GM12878 (cell line): Measurements from ENCODE around the gene SEC23IP. TPM values are rescaled to one million over a fixed set of nuclear protein-coding genes. Genes with fewer than 3 reads are reported as not detected.

Experiments used
- ATAC-seq: fragments of 200-7000 bp; cut with Tn5 transposase; 3 replicates; pipeline ENCODE4 v1.9.1; 2020; ENCODE audit warnings: mild to moderate bottlenecking, moderate library complexity
- BruUV-seq: library from RNA; stranded (reverse); fragments of 400-500 nt; replicated peaks from 2 replicates; lab custom pipeline; 2021; lab: Mats Ljungman, UMichigan
- CTCF ChIA-PET: fragments of 300-600 bp; sonication (Branson Sonifier 250); formaldehyde crosslinking; extraction: SDS; loops from one replicate; lab custom pipeline; 2021; ENCODE audit warnings: inconsistent platforms; lab: Yijun Ruan, JAX
- POLR2A ChIA-PET: fragments of 350-600 bp; formaldehyde crosslinking; extraction: SDS; loops from one replicate; lab custom pipeline; 2021; ENCODE audit warnings: inconsistent platforms; lab: Charles Lee
- RAD21 ChIA-PET: fragments of 300-600 bp; sonication (Branson Sonifier 250); formaldehyde crosslinking; loops from one replicate; lab custom pipeline; 2023; ENCODE audit warnings: antibody characterized with exemption; ENCODE audit not compliant: unreplicated experiment; lab: Charles Lee
- SMC1A ChIA-PET: fragments of 300-600 bp; sonication (Branson Sonifier 250); formaldehyde crosslinking; loops from one replicate; lab custom pipeline; 2023; ENCODE audit not compliant: unreplicated experiment, uncharacterized antibody; lab: Charles Lee
- DNase-seq: peaks from one replicate; pipeline ENCODE4 v3.0.0-alpha.2; 2011; ENCODE audit warnings: low read depth, low spot score
- FAIRE-seq: peaks from 3 replicates; lab custom pipeline; 2011; peaks lifted over from hg19 to GRCh38; lab: Jason Lieb, UNC
- H2AFZ ChIP-seq: 2 replicates; pipeline ENCODE4 v1.6.0; 2011; ENCODE audit warnings: low read depth, low read length, control low read depth; ENCODE audit not compliant: control insufficient read depth
- H3K27ac ChIP-seq: 2 replicates; pipeline ENCODE4 v1.5.1; 2011; ENCODE audit warnings: control low read depth; ENCODE audit not compliant: control insufficient read depth, insufficient read depth
- H3K27me3 ChIP-seq, 2 experiments: replicated peaks in 1 of 2; 2 replicates each; pipeline versions ENCODE4 v1.6.0 to v1.6.1; 2011; ENCODE audit warnings: low read length in 1 of 2; ENCODE audit not compliant: control insufficient read depth in 2 of 2, insufficient read depth in 2 of 2
- H3K36me3 ChIP-seq, 2 experiments: 2 replicates each; pipeline ENCODE4 v1.5.1; 2011; ENCODE audit warnings: low read length in 1 of 2; ENCODE audit not compliant: control insufficient read depth in 2 of 2, insufficient read depth in 2 of 2
- H3K4me1 ChIP-seq: 2 replicates; pipeline ENCODE4 v1.6.1; 2011; ENCODE audit warnings: mild to moderate bottlenecking, low read length, moderate library complexity, mixed read lengths; ENCODE audit not compliant: control insufficient read depth, insufficient read depth
- H3K4me2 ChIP-seq: 2 replicates; pipeline ENCODE4 v1.6.0; 2011; ENCODE audit warnings: control low read depth; ENCODE audit not compliant: control insufficient read depth, insufficient read depth
- H3K4me3 ChIP-seq: fragments of 200-600 bp; sonication (generic); 2 replicates; pipeline ENCODE4 v1.5.1; 2016
- H3K79me2 ChIP-seq: 2 replicates; pipeline ENCODE4 v1.6.0; 2011; ENCODE audit warnings: low read length; ENCODE audit not compliant: control insufficient read depth, insufficient read depth
- H3K9ac ChIP-seq: 2 replicates; pipeline ENCODE4 v1.8.0; 2011; ENCODE audit warnings: low read length, control low read depth, mixed read lengths; ENCODE audit not compliant: control insufficient read depth, insufficient read depth
- H3K9me3 ChIP-seq: replicated peaks from 3 replicates; pipeline ENCODE4 v1.5.1; 2011; ENCODE audit warnings: mild to moderate bottlenecking, low read length; ENCODE audit not compliant: control insufficient read depth, insufficient read depth
- H4K20me1 ChIP-seq: 2 replicates; pipeline ENCODE4 v1.6.0; 2011; ENCODE audit not compliant: control insufficient read depth, insufficient read depth
- FOXK2 ChIP-seq: fragments of 450-650 bp; IDR thresholded peaks from 2 replicates; pipeline ENCODE4 v1.6.1; 2017; ENCODE audit warnings: mild to moderate bottlenecking, moderate library complexity
- MXI1 ChIP-seq: fragments of 150-350 bp; IDR thresholded peaks from 2 replicates; pipeline ENCODE4 v1.6.1; 2011; ENCODE audit warnings: low read depth, mild to moderate bottlenecking, inconsistent platforms, low read length, improper control_type of control experiment
- PML ChIP-seq: IDR thresholded peaks from 2 replicates; pipeline ENCODE4 v1.6.1; 2012; ENCODE audit warnings: low read length, inconsistent platforms
- RELB ChIP-seq: fragments of 450-650 bp; IDR thresholded peaks from 2 replicates; pipeline ENCODE4 v1.6.1; 2017; ENCODE audit warnings: low read depth, mild to moderate bottlenecking, moderate library complexity
- RFX5 ChIP-seq: IDR thresholded peaks from 2 replicates; pipeline ENCODE4 v1.6.1; 2011; ENCODE audit warnings: low read depth, low read length, improper control_type of control experiment
- SREBF1 ChIP-seq: IDR thresholded peaks from 2 replicates; pipeline ENCODE4 v1.6.1; 2012; ENCODE audit warnings: mild to moderate bottlenecking, low read length
- SUPT20H ChIP-seq: IDR thresholded peaks from 2 replicates; pipeline ENCODE4 v1.6.1; 2011; ENCODE audit warnings: low read depth, mild to moderate bottlenecking, low read length, moderate library complexity, borderline replicate concordance; ENCODE audit not compliant: control insufficient read depth
- TBL1XR1 ChIP-seq: IDR thresholded peaks from 2 replicates; pipeline ENCODE4 v1.6.1; 2012; ENCODE audit warnings: low read depth, low read length, improper control_type of control experiment
- WRNIP1 ChIP-seq: IDR thresholded peaks from 2 replicates; pipeline ENCODE4 v1.6.1; 2011; ENCODE audit warnings: low read depth, low read length, improper control_type of control experiment, borderline replicate concordance
- ZBTB4 ChIP-seq: fragments of 450-650 bp; formaldehyde crosslinking; IDR thresholded peaks from 2 replicates; pipeline ENCODE4 v1.4.0; 2022; ENCODE audit warnings: mild to moderate bottlenecking, moderate library complexity
- ZNF217 ChIP-seq: fragments of 450-650 bp; IDR thresholded peaks from 2 replicates; pipeline ENCODE4 v1.6.1; 2017; ENCODE audit warnings: antibody characterized with exemption, mild to moderate bottlenecking
- ZNF274 ChIP-seq: IDR thresholded peaks from one replicate; pipeline ENCODE4 v1.8.0; 2011; ENCODE audit not compliant: insufficient read length, insufficient read depth
- WGBS: methylation state at CpG from one replicate; pipeline ENCODE4 v1.1.6; 2016; ENCODE audit warnings: low lambda C conversion rate; ENCODE audit not compliant: insufficient replicate concordance, insufficient coverage; ENCODE audit errors: missing lambda C conversion rate; 5-methylcytosine and 5-hydroxymethylcytosine counted together
- in situ Hi-C: fragments of 300-500 bp; cut with MboI; formaldehyde crosslinking; loops from 9 replicates; pipeline ENCODE4 v1.14.3; 2018; ENCODE audit warnings: mixed read lengths
- intact Hi-C: fragments of 100-400 bp; cut with micrococcal nuclease; formaldehyde crosslinking; loops from one replicate; pipeline ENCODE4 v1.14.2; 2022; ENCODE audit not compliant: unreplicated experiment
- polyA plus RNA-seq, 11 experiments: library from polyadenylated mRNA; depleted of rRNA in 4 of 11; unstranded in 6 of 11; stranded (reverse) in 5 of 11; fragments of >200 nt; fragmentation: Nextera tagmentation in 4 of 11; fragmentation: Illumina TruSeq in 1 of 11; extraction: Ambion mirVana in 4 of 11; extraction: Trizol in 1 of 11; gene quantifications; 1 replicate in 1 of 11; 2 replicates in 10 of 11; pipeline versions ENCODE4 v1.2.1 to v1.2.3, GENCODE V29; 2011 to 2016; ENCODE audit warnings: inconsistent platforms in 2 of 11, missing spikeins in 2 of 11, low read depth in 1 of 11
- total RNA-seq, 4 experiments: library from RNA; depleted of rRNA in 3 of 4; stranded (reverse); fragments of >200 nt in 3 of 4; fragmentation: Illumina TruSeq in 1 of 4; extraction: Trizol in 1 of 4; gene quantifications; 2 replicates each; pipeline versions ENCODE4 v1.2.1 to v1.2.3, GENCODE V29; 2013 to 2021

Gene SEC23IP
- total and polyA plus RNA-seq, 10 of the 15 experiments (the other 5 are each of a cell fraction or from before 2014, with no cell fraction given), result 15.1 to 82.5 (median 36.0) TPM

GRCh38 chr10:119940487-119940886 is 48.0 kb downstream of the SEC23IP start:
- no peak overlapping the region for H3K4me2 ChIP-seq
- H3K9me3 ChIP-seq, result no peaks in the 10 kb centered on the region
- H3K79me2 ChIP-seq, result no peaks in the 10 kb centered on the region
- no peaks in the 10 kb centered on the region for H4K20me1 ChIP-seq
- no peak for DNase-seq
- in situ Hi-C loops, result no loop called here
- no peak overlapping the region for H2AFZ ChIP-seq
- no peaks in the 10 kb centered on the region for H3K4me1 ChIP-seq
- peaks cover 8 to 11% of the 10 kb centered on the region in 2 experiments for H3K36me3 ChIP-seq
- 82% methylated on average over 3 of the region's 3 CpGs for WGBS
- intact Hi-C loops, result no loop called here
- SMC1A ChIA-PET, result no interaction called here
- no TSS peak for BruUV-seq
- POLR2A ChIA-PET, result no interaction called here
- no peak for ATAC-seq
- no peak overlapping the region for H3K9ac ChIP-seq
- H3K4me3 ChIP-seq, result no peak overlapping the region
- no peak overlapping the region for H3K27ac ChIP-seq
- RAD21 ChIA-PET, result no interaction called here
- no peaks in the 10 kb centered on the region for H3K27me3 ChIP-seq
- CTCF ChIA-PET, result no interaction called here
- no peak for FAIRE-seq
- TF ChIP-seq WRNIP1 (no peak), RELB (no peak), ZNF274 (no peak), PML (no peak), ZBTB4 (no peak), SREBF1 (no peak), FOXK2 (no peak), TBL1XR1 (no peak), RFX5 (no peak), MXI1 (no peak), SUPT20H (no peak), ZNF217 (no peak)
